Activated T-cell treated with anti-CD3 and anti-CD28 coated beads for 1 hour (primary cell): ENCODE results near the gene OVAAL.

Experiments used
- DNase-seq: peaks from one replicate; pipeline ENCODE4 v3.0.0-alpha.2; 2020; ENCODE audit warnings: low read depth

Gene OVAAL

GRCh38 chr1:180558664-180559063 is at the start of gene OVAAL:
Gene OVAAL (plus strand): TSS chr1:180558964.
- DNase-seq = no peak

DNA sequence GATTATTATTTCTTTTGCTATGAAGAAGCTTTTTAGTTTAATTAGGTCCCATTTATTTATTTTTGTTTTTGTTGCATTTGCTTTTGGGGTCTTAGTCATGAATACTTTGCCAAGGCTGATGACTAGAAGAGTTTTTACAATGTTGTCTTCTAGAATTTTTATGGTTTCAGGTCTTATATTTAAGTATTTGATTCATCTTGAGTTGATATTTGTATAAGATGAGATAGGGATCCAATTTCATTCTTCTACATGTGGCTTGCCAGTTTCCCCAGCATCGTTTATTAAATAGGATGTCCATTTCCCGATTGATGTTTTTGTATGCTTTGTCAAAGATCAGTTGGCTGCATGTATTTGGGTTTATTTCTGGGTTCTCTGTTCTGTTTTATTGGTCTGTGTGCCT is 47.9 kb upstream of the OVAAL start:
- no peak for DNase-seq

DNA sequence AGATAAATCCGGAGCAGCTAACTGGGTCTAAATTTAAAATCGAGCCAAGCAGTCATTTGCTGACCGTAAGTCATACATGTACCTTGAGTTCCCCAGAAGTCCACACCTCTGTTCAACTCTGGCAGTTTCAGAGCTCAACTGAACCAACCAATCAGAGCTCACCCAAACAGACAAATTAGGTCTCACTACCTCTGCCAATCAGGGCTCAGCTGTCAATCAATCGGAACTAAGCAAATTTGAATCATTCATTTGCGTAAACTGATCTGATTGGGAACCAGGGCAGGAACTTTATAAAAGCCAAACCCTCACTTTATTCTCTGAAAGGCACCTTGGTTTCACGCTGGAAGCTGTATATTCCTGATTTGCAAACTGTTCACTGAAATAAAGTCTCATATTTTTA is 45.2 kb upstream of the OVAAL start:
- DNase-seq = no peak

DNA sequence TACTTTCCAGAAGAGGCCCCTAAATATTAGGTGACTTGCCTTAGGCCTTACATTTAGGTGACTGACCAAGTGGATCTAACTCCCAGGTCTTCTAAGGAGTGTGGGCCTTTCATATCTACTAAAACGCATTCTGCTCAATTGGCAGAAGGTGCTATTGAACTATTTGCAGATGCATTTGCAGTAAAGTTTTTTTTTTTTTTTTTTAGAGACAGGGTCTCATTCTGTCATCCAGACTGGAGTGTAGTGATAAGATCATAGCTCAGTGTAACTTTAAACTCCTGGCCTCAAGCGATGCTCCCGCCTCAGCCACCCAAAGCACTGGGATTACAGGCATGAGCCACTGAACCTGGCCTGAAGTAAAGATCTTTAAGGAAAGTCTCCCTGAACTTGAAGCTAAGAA is 43.4 kb upstream of the OVAAL start:
- DNase-seq = no peak

- DNase-seq = peak; percentile 34
Observed at GRCh38 chr1:180515857-180516388, 42.8 kb upstream of the OVAAL start.

DNA sequence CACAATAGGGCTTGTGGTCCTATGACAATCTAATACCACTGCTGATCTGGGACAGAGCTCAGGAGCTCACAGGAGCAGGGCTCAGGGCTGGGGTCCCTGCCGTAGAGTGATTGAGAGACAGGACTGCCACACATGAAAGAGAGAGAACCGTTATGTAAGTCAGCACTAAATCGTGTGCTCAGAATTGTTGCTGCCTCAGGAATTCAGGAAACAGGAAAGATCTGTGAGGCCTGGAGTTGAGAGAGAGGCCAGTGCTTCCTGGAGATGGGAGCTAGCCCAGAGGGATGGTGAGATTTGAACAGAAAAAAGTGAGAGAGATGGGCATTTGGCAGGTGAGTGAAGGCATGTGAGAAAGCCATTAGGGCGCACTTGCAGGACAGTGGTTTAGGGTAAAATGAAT is 38.9 kb upstream of the OVAAL start:
- DNase-seq = no peak

- no peak for DNase-seq
Observed at GRCh38 chr1:180521474-180522212, 37.1 kb upstream of the OVAAL start.

DNA sequence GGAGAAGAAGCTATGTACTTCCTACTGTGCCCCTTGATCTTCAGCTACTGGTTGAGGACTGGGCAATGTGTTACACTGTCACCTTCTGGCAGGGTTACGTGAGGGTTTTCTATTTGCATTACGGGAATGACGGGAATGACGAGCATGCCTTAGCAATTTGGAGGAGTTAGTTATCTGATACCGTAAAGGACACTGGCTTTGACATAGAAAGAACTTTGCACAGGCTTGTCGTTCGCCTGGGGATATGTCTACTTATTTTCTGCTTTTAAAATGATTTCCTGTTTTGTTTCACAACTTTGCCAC is 36.6 kb upstream of the OVAAL start:
- DNase-seq = no peak

- DNase-seq = no peak
Observed at GRCh38 chr1:180524160-180524914, 34.4 kb upstream of the OVAAL start.

DNA sequence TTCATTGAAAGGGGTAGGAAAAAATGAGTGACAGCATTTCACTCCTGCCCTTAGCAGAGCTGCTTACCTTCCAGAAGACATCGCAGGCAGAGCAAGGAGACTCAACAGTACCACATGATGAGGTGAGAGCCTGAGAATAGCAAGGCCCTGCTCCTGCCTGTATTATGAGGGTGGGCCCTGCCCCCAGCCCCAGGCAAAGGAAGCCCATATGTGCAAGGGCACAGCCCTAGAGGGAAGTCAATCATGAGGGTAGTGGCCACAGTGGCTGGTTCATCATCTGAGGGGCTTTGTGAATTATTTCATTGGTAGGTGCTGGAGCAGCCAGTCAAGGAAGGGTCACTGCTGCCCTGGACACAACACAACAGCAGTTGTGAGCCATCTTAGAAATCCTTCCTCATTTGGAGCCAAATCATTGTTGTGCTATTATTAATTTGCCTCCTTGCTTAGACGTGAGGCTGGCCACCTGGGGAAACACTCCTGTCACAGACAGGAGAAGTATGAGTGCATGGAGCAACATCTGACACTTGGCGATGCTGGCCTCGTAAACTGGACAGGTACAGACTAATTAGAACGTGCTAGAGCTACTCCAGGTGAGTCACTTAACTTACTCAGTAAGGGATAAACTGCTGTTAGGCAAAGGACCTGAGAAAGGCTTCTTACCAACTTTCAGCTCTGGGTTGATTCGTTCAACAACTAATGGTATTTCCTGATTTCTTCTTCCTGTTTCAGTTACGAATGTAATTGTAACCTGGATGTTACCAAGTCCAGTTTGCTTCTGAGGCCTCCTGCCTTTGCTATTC is 33.6 kb upstream of the OVAAL start:
- DNase-seq = no peak

DNA sequence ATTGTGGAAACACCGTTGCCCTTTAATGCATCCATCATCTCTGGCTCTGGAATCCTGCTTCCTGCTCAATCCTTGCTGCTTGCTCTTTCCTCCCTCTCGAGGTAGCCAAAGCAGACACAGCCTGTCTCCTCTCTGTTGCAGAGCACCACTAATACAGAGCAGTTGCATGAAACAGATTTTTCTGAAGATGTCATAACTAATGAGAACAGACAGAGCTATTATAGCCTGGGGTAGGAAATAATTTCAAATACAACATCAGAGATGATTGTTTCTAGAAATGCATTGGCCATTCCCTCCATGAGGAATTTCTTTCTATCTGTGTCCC is 33.1 kb upstream of the OVAAL start:
- no peak for DNase-seq

GRCh38 chr1:180527101-180527669 is 31.6 kb upstream of the OVAAL start:
- DNase-seq = no peak

DNA sequence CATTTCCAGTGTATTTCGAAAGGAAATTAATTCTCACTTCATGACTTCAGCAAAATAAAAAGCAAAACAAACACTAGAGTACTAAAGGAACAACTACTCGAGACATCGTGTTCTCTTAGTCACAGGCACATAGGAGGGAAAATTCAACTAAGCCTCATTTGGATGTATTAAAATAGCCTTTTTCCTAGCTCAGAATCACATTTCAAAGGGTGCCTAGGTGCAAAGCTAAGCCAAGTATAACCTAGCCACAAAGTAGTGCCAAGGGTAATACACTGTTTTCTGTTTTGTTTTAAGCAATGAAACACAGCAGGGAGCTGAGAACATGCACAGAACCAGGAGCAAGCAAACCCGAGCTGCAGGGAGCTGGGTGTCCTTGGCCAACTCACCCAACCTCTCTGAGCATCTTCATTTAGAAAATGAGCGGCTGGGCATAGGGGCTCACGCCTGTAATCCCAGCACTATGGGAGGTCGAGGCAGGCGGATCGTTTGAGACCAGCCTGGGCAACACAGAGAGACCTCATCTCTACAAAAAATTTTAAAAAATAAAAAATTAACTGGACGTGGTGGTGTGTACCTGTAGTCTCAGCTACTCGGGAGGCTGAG is 29.8 kb upstream of the OVAAL start:
- DNase-seq = no peak

DNA sequence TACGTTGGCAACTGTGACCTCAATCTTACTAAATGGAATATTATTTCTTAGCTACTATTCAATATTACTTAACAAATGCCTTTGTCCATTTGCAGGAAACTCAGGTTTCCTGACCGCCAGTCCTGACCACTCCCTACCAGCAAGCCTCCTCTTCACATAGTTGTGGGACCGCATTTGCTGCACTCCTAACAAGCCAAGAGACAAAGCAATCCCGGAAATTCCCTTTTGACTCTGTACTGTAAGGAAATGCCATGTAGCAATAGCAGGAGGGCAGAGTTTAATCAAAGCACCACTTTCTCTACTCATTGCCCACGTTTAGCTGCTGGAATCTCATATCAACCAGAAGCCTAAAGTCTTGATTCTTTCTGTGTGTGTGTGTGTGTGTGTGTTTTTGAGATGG is 28.3 kb upstream of the OVAAL start:
- DNase-seq = no peak

- DNase-seq = no peak
Observed at GRCh38 chr1:180532854-180533253, 25.9 kb upstream of the OVAAL start.

GRCh38 chr1:180533266-180533987 is 25.3 kb upstream of the OVAAL start:
- peak; percentile 50 for DNase-seq

- no peak for DNase-seq
Observed at GRCh38 chr1:180534214-180534613, 24.6 kb upstream of the OVAAL start.

- DNase-seq = no peak
Observed at GRCh38 chr1:180535418-180535999, 23.3 kb upstream of the OVAAL start.

GRCh38 chr1:180536821-180537372 is 21.9 kb upstream of the OVAAL start:
- DNase-seq = no peak

DNA sequence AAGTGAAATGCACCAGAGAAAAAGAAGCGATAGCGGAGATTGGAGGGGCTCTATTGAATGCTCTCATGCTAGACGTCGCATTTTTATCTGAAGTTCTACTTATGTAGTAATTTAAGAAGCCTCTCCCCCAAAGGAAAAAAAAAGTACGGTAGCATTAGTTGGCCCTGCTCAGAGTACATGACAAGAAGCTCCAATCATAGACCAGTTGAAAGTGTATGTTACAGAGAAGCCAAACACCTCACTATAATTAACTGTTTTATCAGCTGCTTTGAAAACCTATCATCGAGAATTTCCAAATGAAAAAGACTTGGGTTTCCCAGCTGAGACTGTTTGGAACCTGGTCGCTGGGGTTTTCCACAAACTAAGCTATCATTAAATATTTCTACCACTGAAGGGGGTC is 19.6 kb upstream of the OVAAL start:
- DNase-seq = no peak
